Endodermal cell (in vitro differentiated cells): ENCODE data around the gene ARL15. TPM values are rescaled to one million over a fixed set of nuclear protein-coding genes. Genes with fewer than 3 reads are reported as not detected.

ENCODE experiments used
- DNase-seq: peaks from one replicate; pipeline ENCODE4 v3.0.0-alpha.2; 2017
- H3K27ac ChIP-seq: 2 replicates; pipeline ENCODE4 v1.5.1; 2013; ENCODE audit warnings: mild to moderate bottlenecking, low read depth, low read length, moderate library complexity
- H3K27me3 ChIP-seq: 2 replicates; pipeline ENCODE4 v1.6.1; 2013; ENCODE audit warnings: mild to moderate bottlenecking, low read length, moderate library complexity; ENCODE audit not compliant: insufficient read depth, control insufficient read depth, poor library complexity, severe bottlenecking
- H3K36me3 ChIP-seq: 2 replicates; pipeline ENCODE4 v1.7.0; 2013; ENCODE audit warnings: mild to moderate bottlenecking, low read length, moderate library complexity; ENCODE audit not compliant: control insufficient read depth, insufficient read depth
- H3K4me1 ChIP-seq: one replicate; pipeline ENCODE4 v1.7.0; 2013; ENCODE audit warnings: low read length; ENCODE audit not compliant: control insufficient read depth, insufficient read depth
- H3K4me3 ChIP-seq: 2 replicates; pipeline ENCODE4 v1.5.1; 2013; ENCODE audit warnings: mild to moderate bottlenecking, low read length, moderate library complexity
- H3K9ac ChIP-seq: 2 replicates; pipeline ENCODE4 v1.6.1; 2013; ENCODE audit warnings: mild to moderate bottlenecking, low read length, moderate library complexity; ENCODE audit not compliant: poor library complexity, severe bottlenecking; ENCODE audit errors: extremely low read depth
- H3K9me3 ChIP-seq: 2 replicates; pipeline ENCODE4 v1.6.1; 2013; ENCODE audit warnings: mild to moderate bottlenecking, low read length, moderate library complexity; ENCODE audit not compliant: control insufficient read depth
- H3K27ac Mint-ChIP-seq: 2 replicates; pipeline ENCODE4 v1.8.0; 2020; ENCODE audit warnings: mixed read lengths
- H3K27me3 Mint-ChIP-seq: 2 replicates; pipeline ENCODE4 v1.8.0; 2021; ENCODE audit warnings: mild to moderate bottlenecking, mixed read lengths; ENCODE audit not compliant: insufficient read depth
- H3K36me3 Mint-ChIP-seq: 2 replicates; pipeline ENCODE4 v1.8.0; 2020; ENCODE audit warnings: low read depth, mixed read lengths
- H3K4me1 Mint-ChIP-seq: 2 replicates; pipeline ENCODE4 v1.8.0; 2020; ENCODE audit warnings: mixed read lengths
- H3K4me3 Mint-ChIP-seq: 2 replicates; pipeline ENCODE4 v1.8.0; 2020; ENCODE audit warnings: mild to moderate bottlenecking, moderate library complexity, mixed read lengths
- H3K9me3 Mint-ChIP-seq: 2 replicates; pipeline ENCODE4 v1.8.0; 2020; ENCODE audit warnings: mild to moderate bottlenecking, mixed read lengths
- WGBS, 2 experiments: methylation state at CpG; one replicate each; pipeline versions ENCODE4 v1.1.5 to v1.1.7; 2013; ENCODE audit warnings: missing lambda C conversion rate in 2 of 2, mixed read lengths in 1 of 2; ENCODE audit not compliant: insufficient coverage in 1 of 2, insufficient read length in 1 of 2; 5-methylcytosine and 5-hydroxymethylcytosine counted together
- total RNA-seq, 2 donors: library from RNA; stranded (reverse); fragmentation: NEBNext Ultra II Directional in 1 of 2; extraction: Animal tissue kit (Norgen Biotek cat#: 25700) in 1 of 2; gene quantifications; 2 replicates in 1 of 2; 3 replicates in 1 of 2; pipeline ENCODE4 v1.2.1, GENCODE V29; 2021
- TF ChIP-seq, protein P1 (sequence below): fragments of 200-600 bp; sonication (generic); conservative IDR thresholded peaks from 2 replicates; pipeline ENCODE4 v1.5.0; 2021; ENCODE audit warnings: antibody characterized with exemption, mild to moderate bottlenecking

ARL15 gene
- total RNA-seq, 2 donors from 2014 or later, result 23.3 to 24.0 TPM

DNA sequence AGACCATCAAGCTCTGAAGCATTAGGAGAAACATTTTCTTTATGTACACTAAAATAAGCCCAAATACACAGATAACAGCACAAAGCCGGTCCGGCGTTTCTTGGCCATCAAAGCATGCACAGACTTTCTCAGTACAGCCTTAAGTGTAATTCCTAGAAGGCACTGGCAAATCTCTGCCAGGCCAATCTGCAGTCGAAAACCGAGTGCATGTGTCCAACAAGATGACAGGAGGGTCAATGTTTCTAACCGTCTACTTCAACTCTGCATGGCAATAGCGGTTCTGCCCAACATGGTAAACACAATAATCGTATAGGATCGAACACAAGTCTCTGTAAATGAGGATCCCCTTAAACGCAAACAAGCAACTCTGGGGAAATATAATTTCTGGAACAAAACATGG is 1.1 kb downstream of the ARL15 start:
- Mint-ChIP-seq H3K36me3 (no peaks in the 10 kb centered on the region), H3K4me1 (peaks cover 33% of the 10 kb centered on the region), H3K27ac (peak overlapping the region; percentile 96), H3K4me3 (peak overlapping the region; percentile 92), H3K9me3 (no peaks in the 10 kb centered on the region), H3K27me3 (peaks cover 15% of the 10 kb centered on the region)
- no peak for DNase-seq
- 30 to 33% methylated on average over 10 of the region's 10 CpGs for WGBS, 2 experiments
- Histone ChIP-seq H3K27me3 (peaks cover 19% of the 10 kb centered on the region), H3K4me3 (peak overlapping the region; percentile 92), H3K4me1 (peaks cover 13% of the 10 kb centered on the region), H3K36me3 (no peaks in the 10 kb centered on the region), H3K27ac (no peak overlapping the region), H3K9ac (peak overlapping the region; percentile 66), H3K9me3 (no peaks in the 10 kb centered on the region)
- TF ChIP-seq, protein P1, sequence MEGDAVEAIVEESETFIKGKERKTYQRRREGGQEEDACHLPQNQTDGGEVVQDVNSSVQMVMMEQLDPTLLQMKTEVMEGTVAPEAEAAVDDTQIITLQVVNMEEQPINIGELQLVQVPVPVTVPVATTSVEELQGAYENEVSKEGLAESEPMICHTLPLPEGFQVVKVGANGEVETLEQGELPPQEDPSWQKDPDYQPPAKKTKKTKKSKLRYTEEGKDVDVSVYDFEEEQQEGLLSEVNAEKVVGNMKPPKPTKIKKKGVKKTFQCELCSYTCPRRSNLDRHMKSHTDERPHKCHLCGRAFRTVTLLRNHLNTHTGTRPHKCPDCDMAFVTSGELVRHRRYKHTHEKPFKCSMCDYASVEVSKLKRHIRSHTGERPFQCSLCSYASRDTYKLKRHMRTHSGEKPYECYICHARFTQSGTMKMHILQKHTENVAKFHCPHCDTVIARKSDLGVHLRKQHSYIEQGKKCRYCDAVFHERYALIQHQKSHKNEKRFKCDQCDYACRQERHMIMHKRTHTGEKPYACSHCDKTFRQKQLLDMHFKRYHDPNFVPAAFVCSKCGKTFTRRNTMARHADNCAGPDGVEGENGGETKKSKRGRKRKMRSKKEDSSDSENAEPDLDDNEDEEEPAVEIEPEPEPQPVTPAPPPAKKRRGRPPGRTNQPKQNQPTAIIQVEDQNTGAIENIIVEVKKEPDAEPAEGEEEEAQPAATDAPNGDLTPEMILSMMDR, result no peak

DNA sequence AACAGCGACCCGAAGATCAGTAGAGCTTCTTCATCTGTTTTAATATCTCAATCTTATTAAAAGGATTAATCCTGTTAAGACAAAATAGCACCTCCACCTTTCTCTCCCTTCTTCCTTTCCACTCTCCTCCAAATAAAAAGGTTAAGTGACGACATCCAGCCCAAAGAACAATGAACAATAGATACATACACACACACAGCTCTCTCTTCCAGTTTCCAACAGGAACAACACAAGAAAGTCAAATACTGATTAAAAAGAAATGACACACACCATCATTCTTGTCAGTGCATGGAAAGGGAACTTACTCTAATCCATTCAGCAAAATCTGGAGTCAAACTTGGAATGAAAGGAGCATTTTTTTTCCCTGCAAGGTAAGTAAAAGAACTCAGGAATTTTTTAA is 2.8 kb downstream of the ARL15 start:
- Mint-ChIP-seq H3K9me3 (no peaks in the 10 kb centered on the region), H3K36me3 (no peaks in the 10 kb centered on the region), H3K4me3 (no peak overlapping the region), H3K27ac (no peak overlapping the region), H3K4me1 (peaks cover 35% of the 10 kb centered on the region), H3K27me3 (peaks cover 4% of the 10 kb centered on the region)
- Histone ChIP-seq H3K4me1 (peaks cover 13% of the 10 kb centered on the region), H3K4me3 (peak overlapping the region; percentile 92), H3K27ac (no peak overlapping the region), H3K9ac (no peak overlapping the region), H3K36me3 (no peaks in the 10 kb centered on the region), H3K9me3 (no peaks in the 10 kb centered on the region), H3K27me3 (peaks cover 6% of the 10 kb centered on the region)
- no peak for DNase-seq
- 82 to 91% methylated on average over 3 of the region's 3 CpGs for WGBS, 2 experiments
- TF ChIP-seq, protein P1, result no peak

DNA sequence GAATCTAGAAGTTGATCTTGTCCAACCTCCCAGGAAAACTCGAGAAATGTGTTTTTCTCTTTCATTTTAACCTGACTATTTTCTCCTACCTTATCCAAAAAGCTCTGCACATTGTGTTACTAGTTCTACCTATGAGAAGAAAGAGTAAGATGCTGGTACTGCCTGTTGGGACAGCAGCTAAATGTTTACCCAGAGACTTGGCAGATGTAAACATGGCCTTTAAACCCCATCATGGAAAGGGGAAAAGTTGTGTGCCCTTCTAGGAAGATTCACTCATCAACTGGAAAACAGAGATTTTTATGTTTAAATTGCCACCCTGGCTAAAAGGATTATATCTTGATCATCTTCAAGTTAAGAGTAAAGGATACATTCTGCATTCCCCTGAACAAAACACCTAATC is 3.5 kb downstream of the ARL15 start:
- no peaks in the 10 kb centered on the region for H3K9me3 Mint-ChIP-seq
- H3K36me3 Mint-ChIP-seq, result no peaks in the 10 kb centered on the region
- Histone ChIP-seq H3K9me3 (no peaks in the 10 kb centered on the region), H3K4me3 (no peak overlapping the region), H3K4me1 (peaks cover 13% of the 10 kb centered on the region), H3K27ac (no peak overlapping the region), H3K27me3 (no peaks in the 10 kb centered on the region), H3K36me3 (no peaks in the 10 kb centered on the region), H3K9ac (no peak overlapping the region)
- H3K4me3 Mint-ChIP-seq, result no peak overlapping the region
- H3K4me1 Mint-ChIP-seq, result peaks cover 32% of the 10 kb centered on the region
- WGBS, 2 experiments, result 67 to 89% methylated on average over 1 of the region's 1 CpG
- no peak overlapping the region for H3K27ac Mint-ChIP-seq
- DNase-seq, result no peak
- H3K27me3 Mint-ChIP-seq, result no peaks in the 10 kb centered on the region
- TF ChIP-seq, protein P1, result no peak
